GM18520 (cell line): ENCODE data around the gene SPOUT1.
A peak's percentile ranks its signal among the peaks of the same experiment; 100 is the strongest.

Experiments used
- ATAC-seq: cut with Tn5 transposase; IDR thresholded peaks from one replicate; pipeline ENCODE4 v1.9.1; 2021; ENCODE audit not compliant: unreplicated experiment

Gene SPOUT1

DNA sequence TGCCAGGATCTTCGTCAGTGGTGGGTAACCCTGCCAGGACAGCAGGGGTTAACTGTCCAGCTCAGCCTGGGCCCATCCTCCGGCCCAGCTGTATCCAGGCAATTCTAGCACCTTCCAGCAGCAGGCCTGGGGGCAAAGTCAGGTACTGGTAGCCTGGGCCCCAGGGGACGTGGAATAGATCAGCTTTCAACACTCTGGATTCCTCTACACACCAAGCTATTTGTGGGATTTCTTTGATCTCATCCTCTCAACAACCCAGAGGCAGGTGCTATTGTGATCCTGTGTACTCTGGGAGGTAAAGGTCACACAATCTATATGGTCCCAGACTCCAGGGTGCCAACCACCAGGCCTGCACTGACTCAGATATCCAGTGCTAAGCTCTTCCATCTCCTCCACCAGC is 8.7 kb upstream of the SPOUT1 start:
- no peak for ATAC-seq

DNA sequence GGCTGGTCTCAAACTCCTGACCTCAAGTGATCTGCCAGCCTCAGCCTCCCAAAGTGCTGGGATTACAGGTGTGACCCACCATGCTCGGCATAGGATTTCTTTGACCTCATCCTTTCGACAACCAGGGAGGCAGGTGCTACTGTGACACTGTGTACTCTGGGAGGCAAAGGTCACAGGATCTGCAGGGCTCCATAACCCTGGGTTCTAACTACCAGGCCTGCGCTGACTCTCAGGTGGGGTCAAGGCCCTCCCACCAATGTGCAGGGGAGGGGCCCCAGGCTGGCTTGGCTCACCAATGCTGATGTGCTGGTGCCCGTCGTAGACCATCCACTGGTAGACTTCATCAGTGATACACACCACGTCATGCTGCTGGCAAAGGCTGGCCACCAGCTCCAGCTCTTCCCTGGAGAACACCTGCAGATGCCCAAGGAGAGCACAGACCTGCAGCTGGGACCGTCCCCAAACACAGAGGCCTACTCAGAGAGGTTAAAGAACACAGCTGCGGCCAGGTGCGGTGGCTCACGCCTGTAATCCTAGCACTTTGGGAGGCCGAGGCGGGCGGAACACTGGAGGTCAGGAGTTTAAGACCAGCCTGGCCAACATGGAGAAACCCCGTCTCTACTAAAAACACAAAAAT is 7.0 kb upstream of the SPOUT1 start:
- no peak for ATAC-seq

DNA sequence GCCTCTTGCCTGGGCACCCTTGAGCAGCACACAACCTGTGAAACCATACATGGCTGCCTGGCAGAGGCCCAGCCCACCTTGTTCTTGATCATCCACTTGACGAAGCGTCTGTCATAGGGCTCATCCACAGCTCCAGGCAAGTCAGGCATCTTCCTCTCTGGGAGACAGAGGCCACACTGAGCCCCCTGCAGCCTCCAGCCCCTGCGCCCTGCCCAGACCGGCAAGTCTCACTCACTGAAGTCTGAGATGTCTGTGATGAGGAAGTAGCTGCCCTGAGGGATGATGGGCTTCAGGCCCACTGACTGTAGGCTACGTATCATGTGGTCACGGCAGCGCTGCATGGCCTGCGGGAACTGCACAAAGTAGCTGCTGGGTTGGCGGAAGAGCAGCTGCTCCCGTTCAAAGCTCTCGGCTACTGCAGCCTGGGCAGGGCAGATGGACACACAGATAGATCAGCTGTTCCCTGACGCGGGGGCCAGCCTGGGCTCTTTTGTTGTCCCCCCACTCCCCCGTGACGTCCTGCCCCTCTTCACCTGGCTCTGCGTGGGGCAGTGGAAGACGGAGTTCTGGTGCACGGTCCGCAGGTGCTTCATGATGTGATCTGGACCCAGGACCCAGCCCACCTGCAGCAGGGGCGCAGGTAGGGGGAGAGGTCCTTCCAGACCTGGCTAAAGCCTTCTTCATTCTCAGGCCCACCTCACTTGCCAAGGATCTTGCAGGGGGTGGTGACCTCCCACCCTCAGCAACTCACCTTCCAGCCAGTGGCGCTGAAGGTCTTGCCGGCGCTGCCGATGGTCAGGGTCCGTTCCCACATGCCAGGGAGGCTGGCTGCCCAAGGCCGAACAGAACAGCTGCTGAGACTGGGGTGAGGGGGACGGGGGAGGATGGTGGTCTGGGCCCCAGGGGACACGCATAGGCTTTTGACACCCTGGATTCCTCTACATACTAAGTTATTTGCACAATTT is 5.9 kb upstream of the SPOUT1 start:
- no peak for ATAC-seq

DNA sequence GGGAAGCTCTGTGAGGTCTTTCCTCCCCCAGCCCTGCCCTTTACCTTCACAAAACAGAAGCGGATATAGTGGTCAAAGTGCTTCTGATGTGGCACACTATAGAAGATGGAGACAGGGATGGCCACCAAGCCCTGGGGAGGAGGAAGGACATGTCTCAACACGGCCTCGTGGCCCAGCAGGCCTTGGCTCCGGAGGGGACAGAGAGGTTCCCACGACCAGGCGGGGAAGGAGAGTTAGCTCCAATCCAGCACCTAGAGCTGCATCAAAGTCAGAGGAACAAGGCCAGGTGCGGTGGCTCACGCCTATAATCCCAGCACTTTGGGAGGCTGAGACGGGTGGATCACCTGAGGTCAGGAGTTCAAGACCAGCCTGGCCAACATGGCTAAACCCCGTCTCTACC is 4.1 kb upstream of the SPOUT1 start:
- ATAC-seq, result no peak

DNA sequence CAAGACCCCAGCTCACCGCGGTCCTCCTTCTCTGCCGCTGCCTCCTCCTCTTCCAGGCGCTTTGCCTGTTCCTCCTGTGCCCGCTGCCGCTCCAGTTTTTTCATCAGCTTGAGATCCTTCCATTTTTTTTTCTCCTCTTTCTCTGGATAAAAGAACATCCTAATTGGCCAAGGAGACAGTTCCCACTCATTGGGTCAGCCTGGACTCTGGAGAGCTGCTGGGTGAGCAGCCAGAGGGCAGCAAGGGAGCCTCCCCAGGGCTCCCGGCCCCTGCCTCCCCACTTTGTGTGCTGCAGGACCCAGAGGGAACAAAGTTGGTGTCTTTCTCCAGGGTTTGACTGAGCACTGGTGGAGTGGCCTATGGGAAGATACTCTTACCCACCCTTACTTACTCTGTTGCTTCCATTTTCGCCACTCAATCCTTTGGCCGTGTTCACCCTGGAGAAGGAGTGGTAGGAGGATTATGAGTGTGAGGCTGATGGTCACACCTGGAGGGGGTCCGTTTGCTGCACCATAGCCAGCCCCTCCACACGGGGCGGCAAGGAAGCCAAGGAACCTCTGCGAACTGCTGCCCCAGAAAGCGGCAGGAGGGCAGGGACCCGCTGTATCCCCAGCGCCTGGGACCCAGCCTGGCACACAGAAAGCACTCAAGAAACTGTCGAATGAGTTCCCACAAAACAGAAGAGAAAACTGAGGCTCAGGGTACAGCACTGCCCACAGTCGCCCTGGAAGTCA is 708 bp downstream of the SPOUT1 start:
- no peak for ATAC-seq

DNA sequence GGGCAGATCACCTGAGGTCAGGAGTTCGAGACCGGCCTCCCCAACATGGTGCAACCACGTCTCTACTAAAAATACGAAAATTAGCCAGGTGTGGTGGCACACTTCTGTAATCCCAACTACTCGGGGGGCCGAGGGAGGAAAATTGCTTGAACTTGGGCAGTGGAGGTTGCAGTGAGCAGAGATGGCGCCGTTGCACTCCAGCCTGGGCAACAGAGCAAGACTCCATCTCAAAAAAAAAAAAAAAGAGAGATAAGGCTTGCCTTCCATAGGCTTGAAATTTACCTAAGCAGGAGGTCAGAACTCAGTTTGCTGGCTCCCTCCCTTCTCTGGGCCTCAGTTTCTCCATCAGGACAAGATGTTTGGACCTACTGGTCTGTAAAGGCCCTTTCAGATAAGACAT is 1.3 kb downstream of the SPOUT1 start:
- ATAC-seq, result no peak

DNA sequence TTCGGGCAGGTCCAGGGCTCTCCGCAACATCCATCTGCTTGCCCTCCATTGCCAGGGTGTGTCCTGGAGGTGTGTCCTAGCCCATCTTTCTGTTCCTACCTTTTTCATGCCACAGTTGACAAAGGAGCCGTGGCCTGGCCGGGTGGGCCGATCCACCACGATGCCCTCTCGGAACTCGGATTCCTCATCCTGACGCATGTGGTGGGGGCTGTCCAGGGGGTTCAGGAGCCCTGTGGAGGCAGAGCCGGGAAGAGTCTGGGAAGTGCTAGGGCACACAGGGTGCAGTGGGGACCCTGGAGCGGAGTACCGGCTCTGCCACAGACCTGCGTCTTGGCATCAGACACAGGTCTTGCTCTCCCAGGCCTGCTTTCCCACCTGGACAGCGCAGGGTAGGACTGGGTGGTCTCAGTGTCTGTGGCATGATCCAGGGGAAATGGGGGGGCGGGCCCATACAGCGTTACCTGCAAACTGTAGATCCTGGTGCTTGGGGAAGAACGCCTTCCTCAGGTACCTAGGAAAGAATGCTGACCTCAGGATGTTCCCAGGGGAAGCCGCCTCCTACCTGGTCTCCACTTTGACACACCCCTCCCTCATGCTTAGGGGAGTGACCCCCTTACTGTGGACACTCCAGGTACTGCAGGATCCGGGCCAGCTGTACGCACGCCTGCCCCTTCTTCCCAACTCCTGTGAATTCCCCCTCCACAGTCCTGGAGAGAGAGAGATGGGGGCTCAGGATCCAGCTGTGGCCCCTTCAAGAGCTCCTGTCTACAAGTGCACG is 3.5 kb downstream of the SPOUT1 start:
- no peak for ATAC-seq

DNA sequence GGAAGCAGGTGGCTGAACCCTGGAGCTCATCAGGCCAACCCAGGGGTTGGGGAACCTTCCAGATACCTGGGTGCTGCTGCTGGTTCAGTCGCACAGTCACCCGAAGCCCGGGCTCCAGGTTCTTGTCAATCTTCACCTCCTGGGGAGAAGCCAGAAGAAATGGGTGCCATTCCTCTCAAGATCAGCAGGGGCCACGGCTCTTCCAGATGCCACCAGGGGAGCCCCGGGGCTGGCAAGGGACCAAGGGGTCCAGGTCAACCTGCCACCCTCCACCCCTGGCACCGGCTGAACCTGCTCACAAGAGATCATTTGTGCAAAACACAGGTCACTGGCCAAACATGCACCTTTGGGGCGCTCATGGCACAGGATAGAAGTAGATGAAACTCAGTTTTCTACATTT is 4.7 kb downstream of the SPOUT1 start:
- ATAC-seq, result no peak

DNA sequence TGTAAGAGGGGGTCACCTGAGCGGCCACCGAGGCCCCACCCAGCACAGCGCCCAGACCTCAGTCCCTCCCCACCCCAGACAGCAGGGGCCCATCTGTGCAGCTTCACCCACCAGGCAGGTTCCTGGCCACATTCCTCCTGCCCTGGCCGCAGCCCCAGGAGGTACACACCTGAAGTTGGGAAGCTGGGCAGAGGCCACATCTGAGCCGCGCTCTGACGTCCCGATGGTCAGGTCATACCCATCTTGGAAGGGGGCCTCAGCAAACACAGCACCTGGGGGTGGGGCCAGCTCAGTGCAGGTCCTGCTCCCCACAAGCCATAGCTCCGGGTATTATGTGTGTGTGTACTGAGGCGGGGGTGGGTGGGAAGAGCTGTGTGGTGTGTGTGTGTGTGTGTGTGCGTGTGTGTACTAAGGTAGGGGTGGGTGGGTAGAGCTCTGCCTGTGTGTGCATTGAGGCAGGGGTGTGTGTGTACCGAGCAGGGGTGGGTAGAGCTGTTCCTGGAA is 5.6 kb downstream of the SPOUT1 start:
- no peak for ATAC-seq

DNA sequence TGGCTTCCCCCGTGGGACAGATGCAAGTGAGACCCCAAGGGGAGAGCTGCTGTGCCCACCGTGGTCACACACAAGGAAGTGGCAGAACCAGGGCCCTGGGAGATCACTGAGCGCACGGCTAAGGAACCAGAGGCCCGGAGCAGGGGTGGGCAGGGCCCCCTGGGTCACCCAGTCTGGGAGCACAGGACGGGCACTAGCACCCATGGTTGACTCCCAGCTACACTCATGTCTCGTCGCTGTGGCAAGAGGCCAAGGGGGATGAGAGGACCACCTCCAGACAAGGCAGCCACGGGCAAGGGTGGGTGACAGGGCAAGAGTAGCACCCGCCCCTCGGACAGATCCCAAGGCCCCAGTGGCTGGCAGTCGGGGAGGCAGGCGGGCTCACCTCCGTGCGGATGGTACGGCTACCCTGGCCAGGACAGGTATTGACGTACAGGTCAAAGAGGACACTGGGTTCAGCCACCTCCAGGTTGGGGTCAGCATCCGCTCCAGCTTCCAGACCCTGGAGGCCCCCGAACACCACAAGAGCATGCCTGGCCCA is 6.2 kb downstream of the SPOUT1 start:
- ATAC-seq, result no peak

DNA sequence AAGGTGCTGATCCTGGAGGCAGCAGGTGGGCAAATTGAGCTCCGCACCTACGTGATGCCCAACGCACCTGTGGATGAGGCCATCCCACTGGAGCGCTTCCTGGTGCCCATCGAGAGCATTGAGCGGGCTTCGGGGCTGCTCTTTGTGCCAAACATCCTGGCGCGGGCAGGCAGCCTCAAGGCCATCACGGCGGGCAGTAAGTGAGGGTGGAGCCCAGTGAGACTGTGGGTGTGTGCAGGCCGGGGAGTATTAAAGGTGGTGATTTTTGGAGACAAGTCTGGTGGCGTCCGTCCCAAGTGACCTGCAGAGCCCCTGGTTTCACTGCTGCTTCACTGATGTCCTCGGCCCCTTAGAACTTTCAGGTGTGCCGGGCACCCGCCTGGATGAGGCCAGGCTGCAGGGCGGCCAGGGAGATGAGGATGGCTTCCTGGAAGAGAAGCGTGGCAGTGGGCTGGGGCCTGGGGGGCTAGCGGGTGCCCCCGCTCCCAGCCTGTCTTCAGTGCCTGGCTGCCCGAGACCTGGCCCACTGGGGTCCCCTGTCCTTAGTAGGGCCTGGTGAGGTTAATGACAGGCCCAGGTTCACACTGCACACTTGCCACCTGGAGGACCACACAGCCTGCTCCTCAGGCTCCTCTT is 7.1 kb downstream of the SPOUT1 start:
- no peak for ATAC-seq

DNA sequence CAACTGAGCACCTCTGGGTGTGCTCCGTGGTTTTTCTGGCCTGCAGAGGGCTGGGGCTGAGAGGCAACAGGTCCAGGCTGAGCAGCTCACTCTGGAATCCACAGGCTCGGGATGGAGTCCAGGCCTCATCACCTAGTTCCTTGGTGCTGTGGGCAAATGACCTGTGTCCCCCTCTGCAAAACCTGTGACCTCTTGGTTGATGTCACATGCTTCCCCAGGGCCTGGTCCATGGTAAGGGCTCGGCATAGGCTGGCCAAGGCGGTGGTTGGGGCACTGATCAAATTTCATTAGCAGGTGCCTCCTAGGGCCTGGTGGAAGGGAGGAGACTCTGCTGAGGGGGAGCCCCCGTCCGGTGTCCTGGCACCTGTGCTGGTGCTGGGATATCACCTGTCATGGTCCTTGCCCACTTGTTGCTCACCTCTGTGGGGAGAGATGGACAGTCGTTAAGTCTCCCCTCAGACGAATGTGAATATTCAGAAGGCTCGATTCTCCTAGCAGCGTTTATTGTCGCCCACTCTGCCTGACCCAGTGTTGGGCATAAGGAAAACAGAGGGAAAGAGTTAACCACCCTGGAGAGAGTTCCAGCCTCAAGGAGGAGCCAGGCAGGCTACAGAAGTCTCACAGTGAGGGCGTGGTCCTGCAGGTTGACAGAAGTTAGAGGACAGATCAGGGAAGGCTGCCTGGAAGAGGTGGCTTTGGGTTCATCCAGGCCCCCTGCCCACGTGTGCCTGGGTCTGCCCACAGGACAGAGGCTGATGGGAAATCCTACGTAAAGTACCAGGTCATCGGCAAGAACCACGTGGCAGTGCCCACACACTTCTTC is 7.8 kb downstream of the SPOUT1 start:
- ATAC-seq, result no peak

DNA sequence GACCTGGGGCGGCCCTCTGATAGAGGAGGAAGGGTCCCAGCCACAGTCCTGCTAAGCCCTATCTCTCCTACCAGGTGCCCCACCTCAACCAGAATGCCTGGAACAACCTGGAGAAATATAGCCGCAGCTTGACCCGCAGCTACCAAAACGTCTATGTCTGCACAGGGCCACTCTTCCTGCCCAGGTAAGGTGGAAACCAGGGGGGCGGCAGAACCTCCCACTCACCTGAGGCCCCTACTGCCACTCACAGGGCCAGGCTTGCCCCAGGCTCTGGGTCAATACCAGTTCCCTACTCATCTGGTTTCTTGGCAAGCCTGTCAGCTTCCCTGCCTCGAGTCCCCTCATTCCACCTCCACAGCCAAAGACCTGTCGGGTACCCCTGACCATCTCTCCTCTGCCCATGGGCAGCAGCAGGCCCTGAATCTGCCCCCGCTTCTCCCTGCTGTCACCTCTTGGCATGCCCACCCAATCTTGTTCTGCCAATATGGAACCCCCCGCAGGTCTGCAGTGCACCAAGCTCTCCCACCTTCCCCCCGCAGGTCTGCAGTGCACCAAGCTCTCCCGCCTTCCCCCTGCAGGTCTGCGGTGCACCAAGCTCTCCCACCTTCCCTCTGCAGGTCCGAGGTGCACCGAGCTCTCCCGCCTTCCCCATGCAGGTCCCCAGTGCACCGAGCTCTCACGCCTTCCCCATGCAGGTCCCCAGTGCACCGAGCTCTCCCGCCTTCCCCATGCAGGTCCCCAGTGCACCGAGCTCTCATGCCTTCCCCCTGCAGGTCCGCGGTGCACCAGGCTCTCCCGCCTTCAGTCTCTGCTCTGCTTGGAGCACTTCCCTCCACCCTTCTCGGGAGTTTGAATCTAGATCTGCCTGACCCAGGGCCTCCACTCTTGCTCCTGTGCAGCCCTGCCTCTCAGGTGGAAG is 8.7 kb downstream of the SPOUT1 start:
- no peak for ATAC-seq

DNA sequence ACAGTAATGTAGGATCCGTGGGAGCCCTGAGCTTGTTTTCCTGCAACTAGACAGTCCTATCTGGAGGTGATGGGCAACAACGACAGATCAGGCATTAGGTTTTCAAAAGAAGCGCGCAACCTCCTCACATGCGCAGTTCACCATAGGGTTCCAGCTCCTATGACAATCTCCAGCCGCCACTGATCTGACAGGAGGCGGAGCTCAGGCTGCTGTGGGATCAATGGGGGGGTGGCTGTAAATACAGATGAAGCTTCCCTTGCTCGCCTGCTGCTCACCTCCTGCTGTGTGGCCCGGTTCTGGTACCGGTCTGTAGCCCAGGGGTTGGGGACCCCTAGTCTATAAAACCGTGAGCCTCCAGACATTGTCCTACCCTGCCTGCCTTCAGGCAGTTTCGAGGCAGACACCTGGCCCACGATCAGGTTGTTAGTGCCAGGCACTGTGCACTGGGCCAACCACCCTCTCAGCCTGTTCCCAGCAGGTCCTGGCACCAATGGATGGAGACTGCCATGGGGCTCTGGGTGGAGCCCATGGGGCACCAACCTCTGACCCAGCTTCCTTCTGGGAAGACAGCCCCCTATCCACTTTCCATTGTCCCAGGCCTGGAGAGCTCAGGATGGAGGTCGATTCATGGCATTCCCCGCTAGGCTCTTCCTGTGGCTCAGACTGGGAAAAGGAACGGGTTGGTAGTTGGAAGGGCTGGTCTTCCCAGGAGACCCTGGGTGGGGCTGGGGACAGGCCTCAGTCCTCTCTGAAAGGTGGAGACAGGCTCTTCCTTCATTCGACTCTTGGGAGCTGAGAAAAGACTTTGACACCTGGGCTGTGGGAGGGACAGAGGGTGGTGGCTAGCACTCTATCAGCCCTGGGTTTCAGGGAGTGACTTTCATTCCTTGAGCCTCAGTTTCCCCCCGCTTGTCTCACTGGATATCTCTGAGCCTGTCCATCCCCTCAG is 9.6 kb downstream of the SPOUT1 start:
- ATAC-seq, result no peak

DNA sequence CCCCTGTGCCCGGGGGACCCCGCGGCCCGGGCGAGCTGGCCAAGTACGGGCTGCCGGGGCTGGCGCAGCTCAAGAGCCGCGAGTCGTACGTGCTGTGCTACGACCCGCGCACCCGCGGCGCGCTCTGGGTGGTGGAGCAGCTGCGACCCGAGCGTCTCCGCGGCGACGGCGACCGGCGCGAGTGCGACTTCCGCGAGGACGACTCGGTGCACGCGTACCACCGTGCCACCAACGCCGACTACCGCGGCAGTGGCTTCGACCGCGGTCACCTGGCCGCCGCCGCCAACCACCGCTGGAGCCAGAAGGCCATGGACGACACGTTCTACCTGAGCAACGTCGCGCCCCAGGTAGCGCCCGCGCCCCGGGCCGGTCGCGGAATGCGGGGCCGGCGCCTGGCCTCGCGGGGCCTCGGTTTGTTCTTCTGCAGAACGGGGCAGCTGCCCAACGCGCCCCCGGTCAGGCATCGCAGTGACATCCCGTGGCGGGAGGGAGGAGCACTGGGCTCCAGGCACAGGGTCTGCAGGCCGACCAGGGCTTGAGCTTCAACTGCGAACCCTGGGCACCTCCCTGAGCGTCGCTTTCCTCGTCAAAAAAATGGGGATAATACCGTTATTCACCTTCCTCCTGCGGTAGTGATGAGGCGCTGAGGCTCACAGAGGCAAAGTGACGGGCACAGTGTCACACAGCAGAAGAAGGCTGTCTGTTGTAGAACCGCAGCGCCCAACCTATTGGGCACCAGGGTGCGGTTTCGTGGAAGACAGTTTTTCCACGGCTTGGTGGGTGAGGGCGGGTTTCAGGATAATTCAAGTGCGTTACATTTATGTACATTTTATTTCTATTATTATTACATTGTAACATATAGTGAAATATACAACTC is 10.5 kb downstream of the SPOUT1 start:
- ATAC-seq, result peak; percentile 14
